Measurements from ENCODE around the gene RABGAP1L.
"Not testable (repeated sequence)": the region's sequence is repeated elsewhere in the genome, so short reads cannot be mapped to it uniquely, and the experiment has no call there.

RABGAP1L gene

DNA sequence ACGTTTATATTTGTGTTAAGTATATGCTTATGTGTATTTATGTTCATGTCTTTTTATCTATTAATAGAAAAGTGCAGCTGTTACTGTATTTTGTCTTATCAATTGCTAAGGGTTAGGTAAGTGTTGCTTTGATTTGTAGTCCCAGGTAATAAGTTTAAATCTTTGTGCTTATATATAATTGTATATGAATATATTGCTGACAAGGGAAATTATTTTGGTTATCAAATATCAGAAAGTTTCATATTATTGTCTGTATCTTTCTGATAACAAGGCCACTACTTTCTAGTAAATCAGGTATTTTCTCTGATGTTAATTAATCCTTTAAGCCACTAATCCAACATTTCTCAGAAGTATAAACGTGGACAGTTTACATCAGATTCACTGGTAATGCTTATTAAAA, 309.7 kb downstream of the RABGAP1L start:
- DNase-seq, result no peak

DNA sequence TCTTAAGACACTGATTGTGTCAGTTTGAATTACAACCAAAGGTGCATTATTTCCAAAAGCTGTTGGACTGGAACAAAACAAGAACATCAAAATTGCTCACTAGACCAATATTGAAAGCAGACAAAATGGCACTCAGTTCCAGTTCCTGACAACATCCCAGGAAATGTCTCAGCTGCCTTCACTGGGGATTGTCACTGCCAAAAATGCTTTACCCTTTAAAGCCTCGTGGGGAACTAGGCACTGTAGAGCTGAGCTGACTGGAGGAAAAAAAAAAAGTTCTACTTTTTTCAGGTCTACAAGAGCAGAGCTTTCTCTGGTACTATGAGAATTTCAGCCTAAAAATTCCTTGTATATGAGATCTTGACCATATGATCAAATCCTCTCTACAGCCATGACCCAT, 310.4 kb downstream of the RABGAP1L start:
- no peak for DNase-seq

DNA sequence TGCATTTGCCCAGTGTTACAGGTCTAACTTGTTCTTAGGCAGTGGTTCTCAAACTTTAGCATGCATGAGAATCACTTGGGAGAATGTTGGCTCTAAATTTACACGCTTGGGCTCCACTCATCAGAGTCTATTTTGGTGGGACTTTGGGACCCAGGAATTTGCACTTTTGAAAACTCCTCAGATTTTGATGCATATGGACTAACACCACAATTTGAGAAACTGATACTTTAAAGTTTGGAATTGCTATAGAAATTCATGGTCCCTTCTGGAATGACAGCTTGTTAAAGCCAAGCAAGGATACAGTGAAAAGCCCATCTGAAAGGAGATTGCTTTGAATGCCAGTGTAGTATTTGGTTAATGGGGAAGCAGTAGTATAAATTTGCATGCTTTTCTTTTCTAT, 320.0 kb downstream of the RABGAP1L start:
- DNase-seq, result no peak

DNA sequence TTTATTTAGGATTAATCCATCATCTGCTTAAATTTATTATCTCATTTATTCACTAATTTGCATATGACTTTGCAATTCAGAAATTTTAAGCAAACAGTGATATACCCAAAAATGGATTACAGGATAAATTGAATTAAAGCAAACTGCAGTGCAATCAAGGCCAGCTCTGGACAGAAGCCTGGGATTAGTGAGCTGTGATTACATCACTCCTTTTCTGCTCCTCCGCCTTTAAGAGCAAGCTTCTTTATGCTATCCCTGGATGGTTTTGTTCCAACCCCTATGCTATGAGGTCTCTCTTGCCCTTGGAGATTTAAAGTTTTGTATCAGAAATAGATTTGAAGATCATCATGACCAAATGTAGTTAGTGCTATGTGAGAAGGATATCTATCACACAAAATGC, 321.0 kb downstream of the RABGAP1L start:
- DNase-seq, result no peak

DNA sequence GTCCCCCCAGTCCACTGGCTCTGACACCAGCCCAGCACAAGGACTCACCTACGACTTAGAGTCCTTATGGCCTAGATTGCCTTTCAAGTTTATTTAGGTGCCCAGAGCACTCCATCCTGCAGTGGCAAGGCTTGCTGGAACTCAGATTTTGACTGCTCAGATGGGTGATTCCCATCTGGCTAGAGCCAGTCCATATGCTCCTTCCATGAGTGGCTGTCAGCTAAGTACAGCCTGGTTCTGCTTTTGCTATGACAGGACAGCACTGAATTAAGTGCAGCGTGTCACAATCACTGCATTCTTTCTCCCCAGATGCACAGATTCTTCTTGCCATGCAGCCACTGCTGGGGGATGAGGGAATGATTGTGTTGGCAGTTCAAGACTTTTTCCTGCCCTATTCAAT, 332.3 kb downstream of the RABGAP1L start:
- DNase-seq, result no peak

DNA sequence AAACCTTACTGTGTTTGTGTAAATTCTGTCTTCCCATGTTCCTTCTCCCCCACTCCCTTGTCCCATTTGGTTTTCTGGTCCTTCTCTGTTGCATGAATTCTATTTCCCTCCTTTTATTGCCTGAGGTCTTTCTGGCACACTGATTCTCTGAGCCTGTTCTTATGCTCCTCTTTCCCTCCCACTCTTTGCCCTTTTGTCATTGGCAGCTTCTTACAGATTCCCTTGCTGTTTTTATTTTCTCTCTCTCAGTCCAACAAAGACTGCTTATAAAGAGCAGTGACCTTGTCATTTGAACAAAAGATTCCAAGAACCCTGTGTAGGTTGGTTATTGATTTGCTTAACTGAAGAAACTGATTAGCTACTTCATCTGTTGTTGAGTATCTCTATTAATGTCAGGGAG, 338.2 kb downstream of the RABGAP1L start:
- DNase-seq, result no peak

DNA sequence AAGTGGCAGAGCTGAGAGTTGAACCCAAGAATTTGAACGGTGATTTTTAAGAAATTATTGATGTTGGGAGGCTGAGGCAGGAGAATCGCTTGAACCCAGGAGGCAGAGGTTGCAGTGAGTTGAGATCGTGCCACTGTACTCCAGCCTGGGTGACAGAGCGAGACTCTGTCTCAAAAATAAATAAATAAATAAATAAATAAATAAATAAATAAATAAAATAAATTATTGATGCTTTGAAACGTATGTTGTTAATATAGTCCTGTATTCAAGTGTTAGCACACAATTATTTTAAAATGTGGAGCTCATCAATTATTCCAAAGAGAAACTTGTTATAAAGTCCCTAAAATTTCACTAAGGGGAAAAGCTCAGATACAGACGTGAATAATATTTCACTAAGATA, 357.4 kb downstream of the RABGAP1L start:
- DNase-seq, result not testable (repeated sequence)

DNA sequence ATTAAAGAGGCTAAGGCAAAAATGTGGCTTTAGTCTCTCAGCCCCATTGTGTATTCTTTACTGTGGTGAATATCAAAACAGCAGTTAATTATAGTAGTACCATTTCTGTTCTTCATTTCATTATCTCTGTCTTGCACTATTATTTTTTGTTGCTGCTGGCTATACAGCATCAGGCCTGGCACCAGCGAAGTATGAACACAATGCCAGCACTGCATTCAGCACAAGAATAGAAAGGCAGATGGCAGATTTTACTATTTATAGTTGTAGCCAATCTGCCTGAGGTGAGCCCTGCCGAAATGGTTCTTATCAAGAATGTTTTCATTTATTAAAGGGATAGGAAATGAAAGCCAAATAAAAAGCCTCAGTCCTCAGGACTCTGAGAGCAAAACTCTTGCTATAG, 360.5 kb downstream of the RABGAP1L start:
- no peak for DNase-seq

DNA sequence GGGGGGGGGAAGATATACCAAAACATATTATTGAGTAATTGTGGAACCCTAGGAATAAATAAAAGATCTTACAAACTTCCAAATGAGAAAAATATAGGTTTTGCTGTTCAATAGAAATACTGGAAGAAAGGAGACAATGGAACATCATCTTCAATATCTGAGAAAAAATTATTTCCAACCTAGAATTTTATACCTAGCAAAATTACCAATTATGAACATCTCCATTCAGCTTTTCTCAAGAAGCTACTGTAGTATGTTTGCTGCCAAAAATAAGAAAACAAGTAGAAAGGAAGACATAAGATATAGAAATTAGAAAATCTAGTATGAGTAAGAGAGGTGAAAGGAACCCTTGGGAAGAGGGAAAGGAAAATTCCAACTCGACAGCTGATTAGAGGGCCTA, 372.4 kb downstream of the RABGAP1L start:
- DNase-seq, result no peak

DNA sequence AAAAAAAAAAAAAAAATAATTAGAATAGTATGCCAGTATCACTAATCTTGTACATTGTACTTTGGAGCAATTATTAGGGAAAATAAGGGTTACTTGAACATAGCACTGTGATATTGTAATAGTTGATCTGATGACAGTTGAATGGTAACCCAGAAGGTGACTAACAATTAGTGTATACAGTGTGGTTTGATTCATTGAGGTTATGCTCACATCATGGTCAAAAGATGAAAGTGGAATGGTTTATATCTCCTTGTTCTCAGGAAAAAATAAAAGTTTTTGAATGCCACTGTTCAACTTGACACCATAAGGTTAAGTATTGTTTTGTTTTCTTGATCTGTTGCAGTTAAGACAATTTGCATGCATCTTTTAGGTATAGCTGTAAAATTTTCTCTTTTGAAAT, 375.5 kb downstream of the RABGAP1L start:
- DNase-seq, result no peak

DNA sequence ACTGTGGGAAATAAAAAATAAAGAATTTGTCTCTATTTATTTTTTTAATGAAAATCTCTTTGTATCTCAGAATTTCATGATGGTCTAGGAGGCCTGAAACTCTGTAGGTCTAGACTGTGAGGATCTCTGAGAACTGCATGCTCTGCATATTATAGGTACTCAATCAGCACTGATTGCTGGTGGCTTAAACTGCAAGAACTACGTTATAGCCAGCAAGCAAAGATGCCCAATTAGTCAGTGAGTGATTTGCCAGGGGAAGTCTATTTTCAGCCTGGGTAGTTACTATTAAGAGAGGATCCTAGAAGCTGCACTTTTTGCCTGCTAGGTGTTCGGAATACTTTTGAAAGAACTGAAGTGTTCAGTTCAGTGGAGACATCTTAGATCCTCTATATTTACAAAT, 375.9 kb downstream of the RABGAP1L start:
- DNase-seq, result no peak

DNA sequence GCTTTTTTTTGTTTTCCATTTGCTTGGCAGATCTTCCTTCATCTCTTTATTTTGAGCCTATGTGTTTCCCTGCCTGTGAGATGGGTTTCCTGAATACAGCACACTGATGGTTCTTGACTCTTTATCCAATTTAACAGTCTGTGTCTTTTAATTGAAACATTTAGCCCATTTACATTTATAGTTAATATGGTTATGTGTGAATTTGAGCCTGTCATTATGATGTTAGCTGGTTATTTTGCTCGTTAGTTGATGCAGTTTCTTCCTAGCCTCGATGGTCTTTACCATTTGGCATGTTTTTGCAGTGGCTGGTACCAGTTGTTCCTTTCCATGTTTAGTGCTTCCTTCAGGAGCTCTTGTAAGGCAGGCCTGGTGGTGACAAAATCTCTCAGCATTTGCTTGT, 384.1 kb downstream of the RABGAP1L start:
- not testable (repeated sequence) for DNase-seq

DNA sequence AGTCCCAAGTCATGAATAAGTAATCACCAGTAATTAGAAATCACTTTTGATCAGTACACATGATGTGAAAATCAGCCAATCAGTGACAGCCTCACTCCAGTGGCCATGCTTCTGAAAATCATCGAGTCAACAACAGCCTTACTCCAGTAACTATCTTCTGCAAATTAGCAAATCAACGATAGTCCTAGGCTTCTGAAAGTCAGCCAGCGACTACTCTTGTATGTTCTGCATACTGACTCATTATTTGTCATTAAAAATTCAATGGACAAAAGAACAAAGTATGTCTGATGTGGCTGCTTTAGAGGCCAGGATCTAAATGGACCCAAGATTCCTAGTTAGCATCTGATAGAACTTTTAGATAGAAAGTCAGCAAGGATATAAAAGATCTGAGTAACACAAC, 391.0 kb downstream of the RABGAP1L start:
- DNase-seq, result no peak

DNA sequence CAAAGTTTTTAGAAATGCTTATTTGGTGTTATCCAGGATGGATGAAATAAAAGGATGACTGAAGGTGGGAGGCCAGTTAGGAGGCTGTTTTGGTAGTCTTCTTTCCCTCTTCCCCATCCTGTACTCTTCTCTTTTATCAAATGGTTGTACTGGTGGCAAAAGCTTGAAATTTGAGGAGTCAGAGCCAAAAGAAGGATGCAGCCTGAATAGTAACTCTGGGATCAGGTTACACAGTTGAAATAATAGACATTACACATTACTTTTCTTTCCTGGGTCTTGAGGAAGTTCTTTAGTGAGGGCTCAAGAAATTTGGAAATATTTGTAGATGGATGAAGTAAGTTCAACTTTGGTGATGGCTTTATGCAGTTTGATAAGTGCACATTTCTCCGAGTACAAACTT, 397.1 kb downstream of the RABGAP1L start:
- no peak for DNase-seq

DNA sequence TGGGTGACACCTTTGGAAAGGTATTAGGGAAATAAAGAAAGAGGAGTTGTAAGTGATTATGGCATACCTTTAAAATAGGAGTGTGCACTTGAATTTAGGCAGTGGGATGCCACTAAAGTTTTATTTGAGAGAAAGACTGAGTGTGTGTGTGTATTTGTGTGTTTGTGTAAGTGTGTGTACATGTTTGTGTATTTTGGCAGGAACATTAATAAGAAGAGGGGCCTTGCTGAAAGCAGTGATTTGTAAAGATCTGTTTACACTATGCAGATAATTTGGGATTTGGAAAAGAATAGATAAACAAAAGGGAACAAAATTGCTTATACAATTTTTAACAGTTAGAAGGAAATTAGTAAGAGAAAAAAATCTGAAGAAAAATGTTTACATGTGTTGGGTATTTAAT, 409.2 kb downstream of the RABGAP1L start:
- no peak for DNase-seq

DNA sequence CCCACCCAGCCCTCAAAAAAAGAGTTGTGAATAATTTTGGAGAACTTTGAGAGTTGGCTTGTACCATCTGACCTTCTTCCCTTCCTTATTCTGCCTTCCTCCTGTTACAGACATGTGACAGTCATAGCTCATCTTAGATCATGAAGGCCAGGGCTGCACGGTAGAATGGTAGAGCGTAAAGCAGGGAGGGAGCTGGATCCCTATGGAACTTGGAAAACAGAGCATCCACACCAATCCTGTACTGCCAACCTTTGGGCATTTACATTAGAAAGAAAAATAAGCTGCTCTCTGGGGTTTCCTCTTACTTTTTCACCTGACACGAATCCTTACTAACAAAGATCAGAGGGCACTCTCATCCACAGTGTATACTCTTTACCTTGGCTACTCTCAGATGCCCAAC, 409.9 kb downstream of the RABGAP1L start:
- no peak for DNase-seq

DNA sequence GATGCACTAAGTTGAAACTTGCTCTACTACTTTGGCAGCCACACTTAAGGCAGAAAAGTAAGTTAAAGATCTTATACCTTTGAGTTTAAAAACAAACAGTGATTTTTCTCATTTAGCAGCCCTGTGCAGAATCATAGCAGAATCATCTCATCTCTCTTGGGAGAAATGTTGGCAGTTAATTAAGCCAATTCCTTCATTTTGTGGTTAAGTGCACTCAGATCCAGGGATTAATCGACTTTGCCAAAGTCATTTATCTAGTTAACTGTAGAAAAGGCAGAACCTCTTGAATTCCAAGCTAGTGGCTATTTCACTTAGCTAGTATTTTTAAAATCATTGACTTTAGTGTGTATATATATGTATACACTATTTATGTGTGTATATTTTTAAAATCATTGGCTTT, 413.5 kb downstream of the RABGAP1L start:
- no peak for DNase-seq

DNA sequence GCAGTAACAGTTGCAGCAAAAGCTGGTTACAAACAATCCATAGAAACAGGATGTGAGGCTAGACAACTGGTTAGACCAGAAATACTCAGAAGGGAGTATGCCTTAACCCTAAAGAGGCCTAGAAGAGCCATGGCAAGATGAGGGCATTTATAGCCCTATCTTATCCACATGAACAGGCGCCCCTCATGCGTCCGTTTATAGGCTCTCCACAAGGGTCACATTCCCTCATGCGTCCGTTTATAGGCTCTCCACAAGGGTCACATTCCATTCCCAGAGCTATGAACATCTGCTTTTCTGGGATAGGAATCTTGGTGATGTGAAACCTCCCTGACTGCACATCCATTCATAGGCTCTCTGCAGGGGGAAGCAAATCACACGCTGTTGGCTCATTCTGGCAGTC, 416.8 kb downstream of the RABGAP1L start:
- not testable (repeated sequence) for DNase-seq

DNA sequence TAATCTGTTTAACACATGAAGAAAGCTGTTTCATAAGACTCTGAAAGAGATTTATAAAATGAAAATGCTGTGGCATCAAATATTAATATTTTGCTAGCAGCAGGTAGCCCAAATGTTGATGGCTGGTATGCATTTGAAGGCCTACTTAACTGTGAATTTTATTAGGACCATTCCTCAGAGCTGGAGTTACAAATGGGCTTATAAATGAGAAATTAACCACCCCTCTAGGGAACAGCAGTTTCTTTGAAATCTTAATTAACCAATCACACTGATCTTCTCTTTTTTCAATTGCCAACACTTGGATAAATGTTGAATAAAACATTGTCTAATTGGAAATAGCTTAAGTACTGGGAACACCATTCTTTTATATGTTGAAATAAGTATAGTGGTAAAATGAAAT, 418.4 kb downstream of the RABGAP1L start:
- no peak for DNase-seq

DNA sequence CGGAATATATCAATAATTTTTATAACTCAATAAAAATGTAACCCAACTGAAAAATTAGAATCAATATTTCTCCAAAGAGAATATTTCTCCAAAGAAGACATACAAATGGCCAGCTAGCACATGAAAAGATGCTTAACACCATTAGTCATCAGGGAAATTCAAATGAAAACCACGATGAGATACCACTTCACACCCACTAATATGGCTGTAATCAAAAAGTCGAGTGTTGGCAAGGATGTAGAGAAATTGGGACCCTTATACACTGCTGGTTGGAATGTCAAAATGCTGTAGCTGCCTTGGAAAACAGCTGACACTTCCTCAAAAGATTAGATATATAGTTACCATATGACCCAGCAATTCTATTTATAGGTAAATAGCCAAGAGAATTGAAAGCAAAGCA, 421.5 kb downstream of the RABGAP1L start:
- DNase-seq, result no peak

DNA sequence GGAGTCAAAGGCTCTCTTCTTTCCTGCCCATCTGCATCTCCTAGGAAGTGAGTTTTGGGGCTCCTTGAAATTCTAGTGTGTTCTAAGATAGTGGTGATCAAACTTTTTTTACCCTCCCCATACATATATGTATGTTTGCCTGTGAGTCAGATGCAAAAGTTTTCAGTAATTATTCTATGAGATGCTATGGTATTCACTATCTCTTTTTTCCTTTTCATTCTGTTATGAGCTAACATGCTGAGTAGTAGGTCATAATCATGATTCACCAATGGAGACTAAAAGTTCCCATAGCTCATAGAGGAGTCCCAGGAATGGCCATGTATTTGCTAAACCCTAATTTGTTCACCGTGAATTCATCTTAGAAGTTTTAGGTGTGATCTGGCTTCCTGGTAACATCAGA, 424.0 kb downstream of the RABGAP1L start:
- DNase-seq, result no peak

DNA sequence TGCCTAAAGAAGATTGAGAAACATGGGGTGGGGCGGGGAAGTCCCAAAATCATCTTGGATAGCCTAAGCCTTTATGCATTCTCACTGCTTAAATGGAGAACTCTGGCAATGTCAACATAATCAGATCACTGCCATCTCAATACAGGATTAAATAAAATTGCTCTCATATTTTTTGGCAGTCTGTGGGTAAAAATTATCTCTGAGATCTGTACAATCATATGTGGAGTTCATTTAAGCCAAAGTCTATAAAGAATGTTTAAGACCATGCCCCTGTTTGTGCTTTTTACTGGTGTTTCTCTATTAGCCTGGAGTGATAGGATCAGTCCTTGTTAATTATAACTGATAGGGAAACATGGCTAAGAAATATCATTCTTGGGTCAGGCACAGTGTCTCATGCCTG, 424.8 kb downstream of the RABGAP1L start:
- no peak for DNase-seq

DNA sequence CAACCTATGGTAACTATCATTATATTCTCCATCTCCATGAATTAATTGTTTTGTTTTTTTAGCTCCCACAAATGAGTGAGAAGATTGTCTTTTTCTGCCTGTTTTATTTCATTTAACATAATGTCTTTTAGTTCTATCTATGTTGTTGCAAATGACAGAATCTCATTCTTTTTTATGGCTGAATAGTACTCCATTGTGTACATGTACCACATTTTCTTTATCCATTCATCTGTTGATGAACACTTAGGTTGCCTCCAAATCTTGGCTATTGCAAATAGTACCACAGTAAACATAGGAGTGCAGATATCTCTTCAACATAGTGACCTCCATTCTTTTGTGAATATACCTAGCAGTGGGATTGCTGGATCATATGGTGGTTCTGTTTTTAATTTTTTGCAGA, 429.3 kb downstream of the RABGAP1L start:
- not testable (repeated sequence) for DNase-seq

DNA sequence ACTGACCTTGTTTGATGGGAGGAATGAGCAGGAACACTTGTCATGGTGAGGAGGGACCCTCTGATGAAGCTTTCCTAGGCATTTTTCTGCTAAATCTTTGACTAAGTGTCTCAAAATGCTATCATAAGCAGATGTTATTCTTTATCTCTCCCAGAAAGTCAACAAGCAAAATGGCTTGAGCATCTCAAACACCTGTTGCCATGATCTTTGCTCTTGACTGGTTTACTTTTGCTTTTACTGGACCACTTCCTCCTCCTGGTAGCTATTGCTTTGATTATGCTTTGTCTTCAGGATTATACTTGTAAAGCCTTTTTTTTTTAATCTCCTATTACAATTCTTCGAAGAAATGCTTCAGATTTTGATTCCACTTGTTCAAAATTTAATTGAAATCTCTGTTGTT, 445.9 kb downstream of the RABGAP1L start:
- DNase-seq, result no peak

DNA sequence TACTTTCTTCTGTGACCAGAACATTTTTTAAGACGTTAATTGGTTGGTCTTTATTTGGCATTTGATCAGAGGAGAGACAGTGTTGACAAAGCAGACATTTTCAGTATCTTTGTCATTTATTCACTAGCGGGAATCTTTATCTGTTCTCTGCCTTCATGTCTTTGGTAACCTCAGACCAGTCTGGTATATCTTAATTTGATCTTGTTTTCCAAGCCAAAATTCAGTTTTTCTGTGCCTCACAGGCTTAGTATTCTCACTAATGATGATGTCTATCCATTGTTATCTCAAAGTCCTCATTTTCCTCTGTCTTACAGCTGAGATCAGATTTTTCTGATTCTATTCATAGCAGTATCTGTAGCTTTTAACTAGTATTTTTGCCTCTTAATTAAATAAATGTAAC, 447.2 kb downstream of the RABGAP1L start:
- DNase-seq, result no peak

DNA sequence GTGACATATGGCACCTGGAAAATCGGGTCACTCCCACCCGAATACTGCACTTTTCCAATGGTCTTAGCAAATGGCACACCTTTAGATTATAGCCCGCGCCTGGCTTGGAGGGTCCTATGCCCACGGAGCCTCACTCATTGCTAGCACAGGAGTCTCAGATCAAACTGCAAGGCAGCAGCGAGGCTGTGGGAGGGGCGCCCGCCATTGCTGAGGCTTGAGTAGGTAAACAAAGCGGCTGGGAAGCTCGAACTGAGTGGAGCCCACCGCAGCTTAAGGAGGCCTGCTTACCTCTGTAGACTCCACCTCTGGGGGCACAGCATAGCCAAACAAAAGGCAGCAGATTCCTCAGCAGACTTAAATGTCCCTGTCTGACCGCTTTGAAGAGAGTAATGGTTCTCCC, 458.6 kb downstream of the RABGAP1L start:
- not testable (repeated sequence) for DNase-seq

All from activated CD4-positive, alpha-beta T cell treated with anti-CD3 and anti-CD28 coated beads for 4 hours (primary cell).